Gastroesophageal sphincter (tissue), 4 donors: ENCODE measurements around the gene DOC2A. TPM values are rescaled to one million over a fixed set of nuclear protein-coding genes. Genes with fewer than 3 reads are reported as not detected.

ENCODE experiments used
- ATAC-seq: fragments of 150-250 bp; one replicate; pipeline ENCODE4 v1.9.1; 2016; ENCODE audit warnings: mild to moderate bottlenecking, moderate library complexity
- H3K27ac ChIP-seq, 4 donors: fragments of 200-600 bp; sonication (generic) in 3 of 4; 1 replicate in 3 of 4; 2 replicates in 1 of 4; pipeline ENCODE4 v1.5.1; 2016 to 2019
- H3K27me3 ChIP-seq: fragments of 200-600 bp; sonication (generic); one replicate; pipeline ENCODE4 v1.5.1; 2019
- H3K36me3 ChIP-seq, 2 donors: fragments of 200-600 bp; sonication (generic); one replicate each; pipeline ENCODE4 v1.5.1; 2019; ENCODE audit warnings: control low read depth in 1 of 2
- H3K4me1 ChIP-seq, 3 donors: fragments of 200-600 bp; sonication (generic); 1 replicate in 2 of 3; 2 replicates in 1 of 3; pipeline ENCODE4 v1.5.1; 2016 to 2019; ENCODE audit warnings: control low read depth in 2 of 3
- H3K4me3 ChIP-seq, 2 donors: fragments of 200-600 bp; sonication (generic); one replicate each; pipeline ENCODE4 v1.5.1; 2019; ENCODE audit warnings: mild to moderate bottlenecking in 1 of 2, moderate library complexity in 1 of 2
- H3K9me3 ChIP-seq, 3 donors: fragments of 200-600 bp; sonication (generic); one replicate each; pipeline ENCODE4 v1.5.1; 2017 to 2019; ENCODE audit warnings: control low read depth in 2 of 3
- EP300 ChIP-seq: sonication (generic); formaldehyde crosslinking; IDR thresholded peaks from one replicate; pipeline ENCODE4 v1.6.1; 2017; ENCODE audit warnings: antibody characterized with exemption, mild to moderate bottlenecking
- POLR2A ChIP-seq, 2 donors: fragments of 450-650 bp; IDR thresholded peaks; one replicate each; pipeline ENCODE4 v1.6.1; 2017; ENCODE audit warnings: antibody characterized with exemption in 2 of 2, mild to moderate bottlenecking in 2 of 2, moderate library complexity in 1 of 2
- POLR2AphosphoS5 ChIP-seq: sonication (generic); formaldehyde crosslinking; IDR thresholded peaks from one replicate; pipeline ENCODE4 v1.6.1; 2017; ENCODE audit warnings: antibody characterized with exemption
- WGBS, 2 donors: methylation state at CpG; one replicate each; pipeline ENCODE4 v1.1.5; 2018; ENCODE audit warnings: low coverage in 1 of 2; 5-methylcytosine and 5-hydroxymethylcytosine counted together
- total RNA-seq, 4 donors: library from RNA; depleted of rRNA; stranded (reverse); fragments of >200 nt; gene quantifications; one replicate each; pipeline ENCODE4 v1.1.0, GENCODE V29; 2016
- TF ChIP-seq, protein P1 (sequence below), 4 experiments: fragments of 200-600 bp in 2 of 4; fragments of 450-650 bp in 2 of 4; sonication (generic) in 1 of 4; IDR thresholded peaks; one replicate each; pipeline ENCODE4 v1.5.1; 2017 to 2019; ENCODE audit warnings: antibody characterized with exemption in 4 of 4, mild to moderate bottlenecking in 2 of 4, moderate library complexity in 2 of 4

DOC2A gene
- total RNA-seq, 4 donors from 2014 or later: 0.77 to 0.81 (median 0.78) TPM; not detected in 1

GRCh38 chr16:30031477-30031918, 20.7 kb upstream of the DOC2A start:
- no peak for ATAC-seq
- peaks cover 98% of the 10 kb centered on the region for H3K27me3 ChIP-seq
- TF ChIP-seq POLR2AphosphoS5: no peak
- TF ChIP-seq, protein P1, sequence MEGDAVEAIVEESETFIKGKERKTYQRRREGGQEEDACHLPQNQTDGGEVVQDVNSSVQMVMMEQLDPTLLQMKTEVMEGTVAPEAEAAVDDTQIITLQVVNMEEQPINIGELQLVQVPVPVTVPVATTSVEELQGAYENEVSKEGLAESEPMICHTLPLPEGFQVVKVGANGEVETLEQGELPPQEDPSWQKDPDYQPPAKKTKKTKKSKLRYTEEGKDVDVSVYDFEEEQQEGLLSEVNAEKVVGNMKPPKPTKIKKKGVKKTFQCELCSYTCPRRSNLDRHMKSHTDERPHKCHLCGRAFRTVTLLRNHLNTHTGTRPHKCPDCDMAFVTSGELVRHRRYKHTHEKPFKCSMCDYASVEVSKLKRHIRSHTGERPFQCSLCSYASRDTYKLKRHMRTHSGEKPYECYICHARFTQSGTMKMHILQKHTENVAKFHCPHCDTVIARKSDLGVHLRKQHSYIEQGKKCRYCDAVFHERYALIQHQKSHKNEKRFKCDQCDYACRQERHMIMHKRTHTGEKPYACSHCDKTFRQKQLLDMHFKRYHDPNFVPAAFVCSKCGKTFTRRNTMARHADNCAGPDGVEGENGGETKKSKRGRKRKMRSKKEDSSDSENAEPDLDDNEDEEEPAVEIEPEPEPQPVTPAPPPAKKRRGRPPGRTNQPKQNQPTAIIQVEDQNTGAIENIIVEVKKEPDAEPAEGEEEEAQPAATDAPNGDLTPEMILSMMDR (IDR thresholded peaks at IDR 0.05): no peak
- TF ChIP-seq EP300: no peak
- TF ChIP-seq POLR2A (IDR thresholded peaks at IDR 0.05): no peak
- H3K27ac ChIP-seq: no peak overlapping the region
- H3K9me3 ChIP-seq: no peaks in the 10 kb centered on the region
- peaks cover 0 to 17% (median 6%) of the 10 kb centered on the region in 3 donors for H3K4me1 ChIP-seq
- H3K36me3 ChIP-seq: no peaks in the 10 kb centered on the region
- no CpG with 5 or more reads among the region's 11 CpGs for WGBS, 2 donors
- no peak overlapping the region for H3K4me3 ChIP-seq

DNA sequence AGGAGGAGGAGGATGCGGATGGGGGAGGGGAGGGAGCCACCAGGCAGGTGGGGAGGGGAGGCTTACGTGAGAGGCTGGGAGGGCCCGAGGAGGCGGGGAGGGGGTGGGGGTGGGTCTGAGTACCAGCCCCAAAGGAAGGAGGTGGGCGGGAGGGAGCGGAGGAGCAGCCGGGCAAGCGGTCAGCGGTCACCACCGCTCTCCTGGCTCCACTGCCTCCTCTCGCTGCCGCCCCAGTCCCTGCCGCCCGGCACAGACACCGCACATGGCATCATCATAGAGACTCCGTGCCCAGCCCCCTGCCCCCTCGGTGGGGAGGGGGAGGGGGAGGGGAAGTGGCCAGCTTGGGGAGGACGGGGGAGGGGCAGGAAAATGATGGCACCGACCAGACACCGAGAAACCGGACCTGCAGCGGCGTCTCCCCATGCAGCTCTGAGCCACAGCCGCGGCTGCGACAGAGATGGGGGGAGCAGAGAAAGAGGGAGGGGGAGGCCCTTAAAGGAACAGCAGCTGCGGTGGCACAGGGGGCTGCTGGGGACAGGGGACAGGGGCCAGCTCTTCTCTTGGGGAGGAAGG, 20.1 kb upstream of the DOC2A start, which contains the start of gene TLCD3B:
Gene TLCD3B, minus strand, starts transcription at position 431 of the 573 bp plus-strand sequence. CDS start 744 bp downstream, outside the sequence.
- TF ChIP-seq POLR2A (IDR thresholded peaks at IDR 0.05) (no peak), POLR2AphosphoS5 (no peak)
- TF ChIP-seq, protein P1 (IDR thresholded peaks at IDR 0.05): no peak
- WGBS, 2 donors: 0 to 2% methylated on average over 7 to 8 of the region's 27 CpGs
- ATAC-seq: no peak

GRCh38 chr16:30030011-30030685, 19.3 kb upstream of the DOC2A start:
- Histone ChIP-seq H3K9me3 (no peaks in the 10 kb centered on the region), H3K36me3 (no peaks in the 10 kb centered on the region), H3K27ac (no peak overlapping the region), H3K4me1 (peaks cover 0 to 17% (median 6%) of the 10 kb centered on the region in 3 donors), H3K4me3 (no peak overlapping the region), H3K27me3 (peaks cover 99% of the 10 kb centered on the region)
- no peak for ATAC-seq
- TF ChIP-seq POLR2AphosphoS5 (no peak), POLR2A (IDR thresholded peaks at IDR 0.05) (no peak), EP300 (no peak)
- TF ChIP-seq, protein P1 (IDR thresholded peaks at IDR 0.05): no peak
- 40 to 43% methylated on average over 1 to 4 of the region's 23 CpGs for WGBS, 2 donors

More for the DNA sequence above, 20.1 kb upstream of the DOC2A start, which contains the start of gene TLCD3B:
- Histone ChIP-seq H3K36me3 (no peaks in the 10 kb centered on the region), H3K9me3 (no peaks in the 10 kb centered on the region), H3K27ac (no peak within 1 kb of the TSS), H3K27me3 (peaks cover 99% of the 10 kb centered on the region), H3K4me1 (peaks cover 0 to 17% (median 6%) of the 10 kb centered on the region in 3 donors), H3K4me3 (peak within 1 kb of the TSS in 1 of 2 donors; percentile 34)

DNA sequence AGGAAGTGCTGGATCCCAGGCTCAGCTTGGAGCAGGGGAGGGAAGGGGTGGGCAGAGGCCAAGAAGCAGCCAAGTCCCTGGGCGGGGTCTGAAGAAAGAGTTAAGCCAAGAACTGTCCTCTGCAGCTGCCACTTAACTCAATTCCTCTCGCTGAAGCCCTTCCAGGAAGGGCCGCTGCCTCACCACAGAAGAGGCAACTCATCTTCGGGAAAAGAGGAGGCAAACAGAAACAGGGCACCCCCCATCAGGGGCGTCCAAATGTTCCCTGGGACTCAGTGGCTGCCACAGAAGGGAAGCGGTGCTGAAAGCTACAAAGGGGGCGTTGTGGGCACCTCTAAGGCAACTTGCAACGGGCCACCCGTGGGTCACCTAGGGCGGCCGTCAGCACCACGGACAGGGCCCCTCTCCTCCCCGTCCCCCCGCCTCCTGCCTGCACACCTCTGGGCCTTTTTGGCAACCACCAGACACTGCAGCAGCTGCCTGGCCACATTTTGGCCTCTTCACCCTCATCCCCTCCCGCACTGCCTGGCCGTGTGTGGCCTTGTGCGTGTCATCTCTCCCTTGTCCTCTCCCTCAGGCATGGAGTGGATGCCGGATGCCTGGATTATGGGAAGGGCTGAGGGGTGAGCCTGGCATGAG, 17.7 kb upstream of the DOC2A start:
- H3K4me1 ChIP-seq: peaks cover 0 to 17% (median 6%) of the 10 kb centered on the region in 3 donors
- H3K9me3 ChIP-seq: no peaks in the 10 kb centered on the region
- 7 to 32% methylated on average over 4 to 10 of the region's 18 CpGs for WGBS, 2 donors
- H3K27ac ChIP-seq: no peak overlapping the region
- H3K4me3 ChIP-seq: no peak overlapping the region
- ATAC-seq: no peak
- H3K36me3 ChIP-seq: no peaks in the 10 kb centered on the region
- TF ChIP-seq, protein P1 (IDR thresholded peaks at IDR 0.05): no peak
- TF ChIP-seq POLR2AphosphoS5 (no peak), POLR2A (IDR thresholded peaks at IDR 0.05) (no peak), EP300 (no peak)
- H3K27me3 ChIP-seq: peaks cover 95% of the 10 kb centered on the region
